H1 (cell line): ENCODE measurements around the gene ANXA1. TPM values are rescaled to one million over a fixed set of nuclear protein-coding genes. Genes with fewer than 3 reads are reported as not detected.

Experiments
- CTCF ChIA-PET: fragments of 300-600 bp; sonication (Branson Sonifier 250); formaldehyde crosslinking; loops from one replicate; lab custom pipeline; 2021; ENCODE audit not compliant: partially characterized antibody; lab: Charles Lee
- POLR2A ChIA-PET: fragments of 300-600 bp; sonication (Branson Sonifier 250); formaldehyde crosslinking; loops from one replicate; lab custom pipeline; 2021; ENCODE audit warnings: inconsistent platforms; ENCODE audit not compliant: partially characterized antibody; lab: Charles Lee
- DNase-seq, 2 experiments: peaks; one replicate each; pipeline versions ENCODE4 v3.0.0 to v3.0.0-alpha.2; 2010 to 2022; ENCODE audit warnings: low spot score in 2 of 2, low read depth in 1 of 2, mixed read lengths in 1 of 2
- FAIRE-seq: peaks from 2 replicates; lab custom pipeline; 2011; peaks lifted over from hg19 to GRCh38; lab: Jason Lieb, UNC
- H2AFZ ChIP-seq: 2 replicates; pipeline ENCODE4 v1.8.1; 2012; ENCODE audit warnings: low read length, inconsistent platforms
- H2AK5ac ChIP-seq: 2 replicates; pipeline ENCODE4 v1.6.1; 2013; ENCODE audit warnings: low read depth, low read length
- H2BK120ac ChIP-seq: replicated peaks from 2 replicates; pipeline ENCODE3; 2013; ENCODE audit warnings: low read depth, low read length, inconsistent platforms
- H2BK12ac ChIP-seq: 2 replicates; pipeline ENCODE4 v1.6.1; 2013; ENCODE audit warnings: low read depth, low read length
- H2BK15ac ChIP-seq: 2 replicates; pipeline ENCODE4 v1.6.1; 2013; ENCODE audit warnings: low read length
- H2BK20ac ChIP-seq: 2 replicates; pipeline ENCODE4 v1.6.1; 2013; ENCODE audit warnings: low read length
- H2BK5ac ChIP-seq: 2 replicates; pipeline ENCODE4 v1.6.1; 2013; ENCODE audit warnings: low read depth, low read length
- H3K14ac ChIP-seq: 2 replicates; pipeline ENCODE4 v1.6.1; 2013; ENCODE audit warnings: inconsistent platforms; ENCODE audit not compliant: insufficient read length
- H3K18ac ChIP-seq: 2 replicates; pipeline ENCODE4 v1.6.1; 2013; ENCODE audit warnings: low read length; ENCODE audit errors: extremely low read depth
- H3K23ac ChIP-seq: 2 replicates; pipeline ENCODE4 v1.6.1; 2013; ENCODE audit warnings: inconsistent platforms; ENCODE audit not compliant: insufficient read length
- H3K23me2 ChIP-seq: 2 replicates; pipeline ENCODE4 v1.6.1; 2013; ENCODE audit warnings: low read depth, low read length
- H3K27ac ChIP-seq: 2 replicates; pipeline ENCODE4 v1.6.1; 2011; ENCODE audit warnings: low read depth, low read length, inconsistent platforms
- H3K27me3 ChIP-seq, 4 experiments: replicated peaks in 1 of 4; 1 replicate in 1 of 4; 2 replicates in 3 of 4; pipeline versions ENCODE4 v1.6.1 to v1.8.1; 2011 to 2013; ENCODE audit warnings: low read length in 3 of 4, mild to moderate bottlenecking in 3 of 4, inconsistent platforms in 2 of 4, mixed read lengths in 2 of 4, moderate library complexity in 1 of 4; ENCODE audit not compliant: control insufficient read depth in 3 of 4, insufficient read depth in 3 of 4; ENCODE audit errors: extremely low read depth in 1 of 4
- H3K36me3 ChIP-seq, 4 experiments: 2 replicates each; pipeline versions ENCODE4 v1.6.1 to v1.8.1; 2011 to 2013; ENCODE audit warnings: mild to moderate bottlenecking in 4 of 4, low read length in 3 of 4, moderate library complexity in 2 of 4, control low read depth in 1 of 4, inconsistent platforms in 1 of 4; ENCODE audit not compliant: insufficient read depth in 4 of 4, control insufficient read depth in 2 of 4
- H3K4ac ChIP-seq: replicated peaks from 2 replicates; pipeline ENCODE3; 2013; ENCODE audit warnings: low read length, low read depth, mixed read lengths, inconsistent platforms; ENCODE audit not compliant: insufficient read length
- H3K4me1 ChIP-seq, 4 experiments: replicated peaks in 1 of 4; 1 replicate in 1 of 4; 2 replicates in 3 of 4; pipeline versions ENCODE4 v1.6.1 to v1.8.1; 2011 to 2013; ENCODE audit warnings: low read length in 3 of 4, inconsistent platforms in 2 of 4, mixed read lengths in 1 of 4; ENCODE audit not compliant: insufficient read depth in 4 of 4, control insufficient read depth in 3 of 4
- H3K4me2 ChIP-seq, 2 experiments: 2 replicates each; pipeline versions ENCODE4 v1.6.1 to v1.8.1; 2011 to 2013; ENCODE audit warnings: low read depth in 2 of 2, low read length in 2 of 2, control low read depth in 1 of 2, inconsistent platforms in 1 of 2, mild to moderate bottlenecking in 1 of 2; ENCODE audit not compliant: insufficient read depth in 1 of 2
- H3K4me3 ChIP-seq, 4 experiments: fragments of 200-600, 300-600 bp in 1 of 4; sonication (generic), shearing (Covaris generic), sonication (Bioruptor Twin) in 1 of 4; 2 replicates each; pipeline versions ENCODE4 v1.5.1 to v1.8.1; 2011 to 2016; ENCODE audit warnings: low read length in 4 of 4, low read depth in 3 of 4, control low read depth in 2 of 4, inconsistent platforms in 2 of 4, mild to moderate bottlenecking in 2 of 4, mixed read lengths in 1 of 4, moderate library complexity in 1 of 4; ENCODE audit not compliant: insufficient read depth in 2 of 4; ENCODE audit errors: extremely low read depth in 1 of 4
- H3K56ac ChIP-seq: replicated peaks from 2 replicates; pipeline ENCODE3; 2013; ENCODE audit warnings: low read depth, mild to moderate bottlenecking, mixed read lengths, low read length, inconsistent platforms; ENCODE audit not compliant: insufficient read length
- H3K79me1 ChIP-seq: 2 replicates; pipeline ENCODE4 v1.6.1; 2013; ENCODE audit warnings: low read depth, low read length, control low read depth
- H3K79me2 ChIP-seq, 2 experiments: 2 replicates each; pipeline versions ENCODE4 v1.6.1 to v1.8.1; 2012 to 2013; ENCODE audit warnings: low read length in 2 of 2, mild to moderate bottlenecking in 2 of 2, inconsistent platforms in 1 of 2; ENCODE audit not compliant: insufficient read depth in 2 of 2, control insufficient read depth in 1 of 2
- H3K9ac ChIP-seq, 4 experiments: replicated peaks in 1 of 4; 1 replicate in 1 of 4; 2 replicates in 3 of 4; pipeline versions ENCODE4 v1.6.1 to v1.8.1; 2011 to 2013; ENCODE audit warnings: low read depth in 3 of 4, low read length in 3 of 4, control low read depth in 2 of 4, mild to moderate bottlenecking in 2 of 4, moderate library complexity in 2 of 4, inconsistent platforms in 1 of 4; ENCODE audit errors: extremely low read depth in 1 of 4
- H3K9me3 ChIP-seq, 2 experiments: 2 replicates each; pipeline versions ENCODE4 v1.6.1 to v1.8.1; 2012 to 2013; ENCODE audit warnings: mild to moderate bottlenecking in 2 of 2, moderate library complexity in 2 of 2, control low read depth in 1 of 2, inconsistent platforms in 1 of 2, low read depth in 1 of 2, low read length in 1 of 2, mixed read lengths in 1 of 2; ENCODE audit not compliant: insufficient read depth in 2 of 2
- H4K20me1 ChIP-seq, 2 experiments: replicated peaks in 1 of 2; 2 replicates each; pipeline versions ENCODE3 to v1.8.1; 2011 to 2013; ENCODE audit warnings: inconsistent platforms in 2 of 2, low read length in 2 of 2, mild to moderate bottlenecking in 1 of 2; ENCODE audit not compliant: insufficient read depth in 2 of 2, control insufficient read depth in 1 of 2
- H4K5ac ChIP-seq: 2 replicates; pipeline ENCODE4 v1.6.1; 2013; ENCODE audit warnings: low read length, low read depth, mixed read lengths, inconsistent platforms; ENCODE audit not compliant: insufficient read length
- H4K8ac ChIP-seq: 2 replicates; pipeline ENCODE4 v1.8.0; 2013; ENCODE audit warnings: mild to moderate bottlenecking, moderate library complexity, low read length, inconsistent platforms; ENCODE audit not compliant: insufficient read depth; ENCODE audit errors: extremely low read depth
- H4K91ac ChIP-seq: replicated peaks from 2 replicates; pipeline ENCODE3; 2013; ENCODE audit warnings: low read length, mixed read lengths, inconsistent platforms; ENCODE audit not compliant: insufficient read length
- CBX5 ChIP-seq: fragments of 300-800, 300-1000 bp; sonication (generic); IDR thresholded peaks from 2 replicates; pipeline ENCODE4 v1.7.1; 2016; ENCODE audit warnings: antibody characterized with exemption, low read length, low read depth
- CEBPB ChIP-seq: IDR thresholded peaks from 2 replicates; pipeline ENCODE4 v1.6.1; 2012; ENCODE audit warnings: low read depth, low read length
- EZH2 ChIP-seq: fragments of 200-600 bp; sonication (generic); IDR thresholded peaks from 2 replicates; pipeline ENCODE4 v1.7.1; 2012; ENCODE audit warnings: low read depth, mild to moderate bottlenecking, moderate library complexity, low read length, inconsistent platforms; ENCODE audit not compliant: severe bottlenecking
- FOSL1 ChIP-seq: IDR thresholded peaks from 2 replicates; pipeline ENCODE4 v1.6.1; 2011; ENCODE audit warnings: mild to moderate bottlenecking, low read depth, low read length, moderate library complexity; ENCODE audit not compliant: insufficient read depth
- JUND ChIP-seq: IDR thresholded peaks from 2 replicates; pipeline ENCODE4 v1.6.1; 2011; ENCODE audit warnings: mild to moderate bottlenecking, improper control_type of control experiment, low read length
- KDM4A ChIP-seq: IDR thresholded peaks from one replicate; pipeline ENCODE4 v1.7.1; 2012; ENCODE audit warnings: low read depth, mild to moderate bottlenecking, moderate library complexity, low read length, inconsistent platforms; ENCODE audit not compliant: severe bottlenecking
- RBBP5 ChIP-seq: IDR thresholded peaks from 2 replicates; pipeline ENCODE4 v1.7.1; 2012; ENCODE audit warnings: low read depth, mild to moderate bottlenecking, inconsistent platforms, low read length, moderate library complexity, borderline replicate concordance
- RFX5 ChIP-seq: IDR thresholded peaks from 2 replicates; pipeline ENCODE4 v1.6.1; 2011; ENCODE audit warnings: low read depth, low read length, improper control_type of control experiment, borderline replicate concordance
- TAF7 ChIP-seq: optimal IDR thresholded peaks from 2 replicates; pipeline ENCODE3; 2011; ENCODE audit warnings: low read depth, mild to moderate bottlenecking, inconsistent platforms, low read length, moderate library complexity, borderline replicate concordance
- ZNF274 ChIP-seq: IDR thresholded peaks from 2 replicates; pipeline ENCODE4 v1.7.0; 2012; ENCODE audit warnings: low read length, borderline replicate concordance; ENCODE audit errors: extremely low read depth
- whole genome bisulfite sequencing, 2 experiments: shearing (Covaris generic) in 1 of 2; methylation state at CpG; one replicate each; pipeline versions ENCODE4 v1.1.6 to v1.1.7; 2013 to 2015; ENCODE audit warnings: low lambda C conversion rate in 2 of 2, mixed read lengths in 2 of 2, inconsistent platforms in 1 of 2, low coverage in 1 of 2, missing lambda C conversion rate in 1 of 2; ENCODE audit not compliant: insufficient replicate concordance in 2 of 2, insufficient coverage in 1 of 2, insufficient read length in 1 of 2; ENCODE audit errors: extremely low coverage in 1 of 2, missing lambda C conversion rate in 1 of 2; 5-methylcytosine and 5-hydroxymethylcytosine counted together
- polyA plus RNA-seq, 7 experiments: library from polyadenylated mRNA; depleted of rRNA in 3 of 7; stranded (reverse) in 5 of 7; unstranded in 2 of 7; fragments of >200 nt in 5 of 7; fragments of 200-250 nt in 2 of 7; gene quantifications; 1 replicate in 5 of 7; 2 replicates in 1 of 7; 4 replicates in 1 of 7; pipeline versions ENCODE4 v1.2.1 to v1.2.3, GENCODE V29; 2011 to 2013; ENCODE audit warnings: missing spikeins in 2 of 7, mixed read lengths in 2 of 7
- total RNA-seq: library from RNA; stranded (reverse); fragmentation: NEBNext Ultra II Directional; extraction: Animal tissue kit (Norgen Biotek cat#: 25700); gene quantifications from 2 replicates; pipeline ENCODE4 v1.2.1, GENCODE V29; 2021
- TF ChIP-seq, protein P1 (sequence below): IDR thresholded peaks from 2 replicates; pipeline ENCODE4 v1.6.1; 2012; ENCODE audit warnings: low read length, inconsistent platforms

ANXA1 gene
- total and polyA plus RNA-seq, 2 of the 8 experiments (the other 6 are each of a cell fraction or from before 2014, with no cell fraction given), result 0.71 to 5.7 TPM

DNA sequence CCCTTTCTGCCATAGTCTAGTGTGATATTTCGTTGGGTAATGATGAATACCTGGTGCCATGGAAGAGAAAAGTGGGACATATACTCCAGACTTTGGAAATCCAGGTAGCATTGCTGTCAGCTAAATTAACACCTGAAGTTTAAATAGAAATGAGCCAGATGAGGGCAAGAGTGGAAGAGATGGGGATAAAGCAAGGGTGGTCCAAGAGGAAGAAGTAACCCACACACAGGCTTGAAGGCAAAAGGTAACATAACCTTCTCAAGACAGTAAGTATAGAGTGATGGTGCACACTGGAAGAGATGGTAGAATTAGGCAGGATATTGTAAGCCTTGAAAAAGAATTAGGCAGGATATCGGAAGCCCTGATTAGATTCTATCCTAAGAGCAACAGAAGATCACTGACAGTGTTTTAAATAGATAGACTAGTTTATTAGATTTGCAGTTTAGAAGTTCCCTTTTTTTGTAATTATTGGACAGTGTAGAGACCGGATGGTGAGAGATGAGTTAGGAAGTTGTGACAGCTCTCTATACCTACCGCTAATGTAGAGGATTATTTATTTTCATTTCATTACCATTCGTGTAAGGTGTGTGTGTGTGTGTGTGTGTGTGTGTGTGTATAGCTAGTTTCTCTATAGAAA, 16.8 kb downstream of the ANXA1 start:
- Histone ChIP-seq H3K4me3 (no peak overlapping the region), H3K9ac (no peak overlapping the region), H2AK5ac (no peak overlapping the region), H4K20me1 (no peaks in the 10 kb centered on the region), H3K18ac (no peak overlapping the region), H3K4me2 (no peak overlapping the region), H3K4ac (no peak overlapping the region), H3K79me2 (no peaks in the 10 kb centered on the region), H3K27me3 (no peaks in the 10 kb centered on the region), H2BK15ac (no peak overlapping the region), H2AFZ (no peak overlapping the region), H3K23ac (no peak overlapping the region), H3K14ac (no peak overlapping the region), H2BK12ac (no peak overlapping the region), H2BK5ac (no peak overlapping the region), H3K56ac (no peak overlapping the region), H4K5ac (no peak overlapping the region), H3K79me1 (no peaks in the 10 kb centered on the region), H3K23me2 (no peaks in the 10 kb centered on the region; the same call in 1 of the 2 replicates), H3K9me3 (no peaks in the 10 kb centered on the region), H3K4me1 (no peaks in the 10 kb centered on the region), H2BK20ac (no peak overlapping the region), H4K8ac (no peak overlapping the region), H2BK120ac (no peak overlapping the region), H4K91ac (no peak overlapping the region), H3K36me3 (no peaks in the 10 kb centered on the region), H3K27ac (no peak overlapping the region)
- CTCF ChIA-PET, result interaction anchor here (0.6 kb wide), 1 partner anchor 107 kb away, joined by 4 read pairs; no protein-coding TSS in a partner anchor
- no peak for DNase-seq
- POLR2A ChIA-PET, result no interaction called here
- WGBS, 2 experiments, result 87% methylated on average over 5 of the region's 5 CpGs; no CpG with 5 or more reads in 1 of the 2 experiments
- no peak for FAIRE-seq
- TF ChIP-seq JUND, result no peak
- no peak for TF ChIP-seq CEBPB
- TF ChIP-seq, protein P1, sequence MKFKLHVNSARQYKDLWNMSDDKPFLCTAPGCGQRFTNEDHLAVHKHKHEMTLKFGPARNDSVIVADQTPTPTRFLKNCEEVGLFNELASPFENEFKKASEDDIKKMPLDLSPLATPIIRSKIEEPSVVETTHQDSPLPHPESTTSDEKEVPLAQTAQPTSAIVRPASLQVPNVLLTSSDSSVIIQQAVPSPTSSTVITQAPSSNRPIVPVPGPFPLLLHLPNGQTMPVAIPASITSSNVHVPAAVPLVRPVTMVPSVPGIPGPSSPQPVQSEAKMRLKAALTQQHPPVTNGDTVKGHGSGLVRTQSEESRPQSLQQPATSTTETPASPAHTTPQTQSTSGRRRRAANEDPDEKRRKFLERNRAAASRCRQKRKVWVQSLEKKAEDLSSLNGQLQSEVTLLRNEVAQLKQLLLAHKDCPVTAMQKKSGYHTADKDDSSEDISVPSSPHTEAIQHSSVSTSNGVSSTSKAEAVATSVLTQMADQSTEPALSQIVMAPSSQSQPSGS, result no peak
- TF ChIP-seq RBBP5, result no peak
- no peak for TF ChIP-seq ZNF274
- no peak for TF ChIP-seq TAF7
- TF ChIP-seq FOSL1, result no peak
- TF ChIP-seq RFX5, result no peak
- TF ChIP-seq CBX5, result no peak
- TF ChIP-seq EZH2, result no peak
- no peak for TF ChIP-seq KDM4A
